Measurements from ENCODE around the gene CRIP2. TPM values are rescaled to one million over a fixed set of nuclear protein-coding genes. Genes with fewer than 3 reads are reported as not detected.

CRIP2 gene
- polyA plus RNA-seq, 1 experiment = 28.2 TPM

DNA sequence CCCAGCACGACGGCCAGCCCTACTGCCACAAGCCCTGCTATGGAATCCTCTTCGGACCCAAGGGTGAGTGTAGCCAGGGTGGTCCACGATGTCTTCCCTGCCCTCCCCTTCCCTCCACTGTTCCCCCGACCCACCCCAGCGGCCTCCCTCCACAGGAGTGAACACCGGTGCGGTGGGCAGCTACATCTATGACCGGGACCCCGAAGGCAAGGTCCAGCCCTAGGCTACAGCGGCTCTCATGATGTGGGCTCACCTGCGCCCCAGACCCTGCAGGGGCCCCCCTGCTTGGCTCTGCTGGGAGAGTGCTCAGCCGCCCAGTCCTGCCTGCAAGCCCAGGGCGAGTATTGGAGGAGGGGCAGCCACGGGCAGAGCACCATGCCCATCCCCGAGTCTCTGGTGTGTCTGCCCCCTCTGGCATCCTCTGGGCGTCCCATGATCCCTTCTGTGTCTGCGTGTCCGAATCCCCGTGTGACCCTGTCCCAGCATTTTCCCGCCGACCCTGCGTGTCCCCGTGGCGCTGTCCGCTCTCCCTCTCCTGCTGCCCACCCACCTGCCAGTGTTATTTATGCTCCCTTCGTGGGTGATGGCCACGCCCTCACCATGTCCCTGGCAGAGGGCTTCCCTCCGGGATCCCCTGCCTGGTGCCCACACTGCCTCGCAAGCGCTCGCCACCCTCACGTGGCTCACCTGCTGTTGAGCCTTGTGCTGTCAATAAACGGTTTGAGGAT is 5.0 kb downstream of the CRIP2 start:
- ChIA-PET CTCF (interaction anchor here (0.7 to 1.4 kb wide), 4 partner anchors 42 to 115 kb away, joined by 3 to 13 read pairs (median 4); no protein-coding TSS in a partner anchor), POLR2A (interaction anchor here (0.9 kb wide), 1 partner anchor 49 kb away, joined by 4 read pairs; no protein-coding TSS in a partner anchor)
- Histone ChIP-seq H3K4me3 (ENCODE audit: low read depth, low read length) (no peak overlapping the region), H3K27ac (ENCODE audit: low read depth, low read length) (no peak overlapping the region), H3K27me3 (ENCODE audit: control insufficient read depth, insufficient read depth, low read length) (no peaks in the 10 kb centered on the region), H3K9me3 (ENCODE audit: control insufficient read depth, insufficient read depth, low read length) (no peaks in the 10 kb centered on the region; the same call in 1 of the 2 replicates)
- TF ChIP-seq, protein P1, sequence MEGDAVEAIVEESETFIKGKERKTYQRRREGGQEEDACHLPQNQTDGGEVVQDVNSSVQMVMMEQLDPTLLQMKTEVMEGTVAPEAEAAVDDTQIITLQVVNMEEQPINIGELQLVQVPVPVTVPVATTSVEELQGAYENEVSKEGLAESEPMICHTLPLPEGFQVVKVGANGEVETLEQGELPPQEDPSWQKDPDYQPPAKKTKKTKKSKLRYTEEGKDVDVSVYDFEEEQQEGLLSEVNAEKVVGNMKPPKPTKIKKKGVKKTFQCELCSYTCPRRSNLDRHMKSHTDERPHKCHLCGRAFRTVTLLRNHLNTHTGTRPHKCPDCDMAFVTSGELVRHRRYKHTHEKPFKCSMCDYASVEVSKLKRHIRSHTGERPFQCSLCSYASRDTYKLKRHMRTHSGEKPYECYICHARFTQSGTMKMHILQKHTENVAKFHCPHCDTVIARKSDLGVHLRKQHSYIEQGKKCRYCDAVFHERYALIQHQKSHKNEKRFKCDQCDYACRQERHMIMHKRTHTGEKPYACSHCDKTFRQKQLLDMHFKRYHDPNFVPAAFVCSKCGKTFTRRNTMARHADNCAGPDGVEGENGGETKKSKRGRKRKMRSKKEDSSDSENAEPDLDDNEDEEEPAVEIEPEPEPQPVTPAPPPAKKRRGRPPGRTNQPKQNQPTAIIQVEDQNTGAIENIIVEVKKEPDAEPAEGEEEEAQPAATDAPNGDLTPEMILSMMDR (IDR thresholded peaks at IDR 0.05; ENCODE audit: low read depth, low read length) = no peak
- DNase-seq (ENCODE audit: low read depth, low spot score) = no peak

DNA sequence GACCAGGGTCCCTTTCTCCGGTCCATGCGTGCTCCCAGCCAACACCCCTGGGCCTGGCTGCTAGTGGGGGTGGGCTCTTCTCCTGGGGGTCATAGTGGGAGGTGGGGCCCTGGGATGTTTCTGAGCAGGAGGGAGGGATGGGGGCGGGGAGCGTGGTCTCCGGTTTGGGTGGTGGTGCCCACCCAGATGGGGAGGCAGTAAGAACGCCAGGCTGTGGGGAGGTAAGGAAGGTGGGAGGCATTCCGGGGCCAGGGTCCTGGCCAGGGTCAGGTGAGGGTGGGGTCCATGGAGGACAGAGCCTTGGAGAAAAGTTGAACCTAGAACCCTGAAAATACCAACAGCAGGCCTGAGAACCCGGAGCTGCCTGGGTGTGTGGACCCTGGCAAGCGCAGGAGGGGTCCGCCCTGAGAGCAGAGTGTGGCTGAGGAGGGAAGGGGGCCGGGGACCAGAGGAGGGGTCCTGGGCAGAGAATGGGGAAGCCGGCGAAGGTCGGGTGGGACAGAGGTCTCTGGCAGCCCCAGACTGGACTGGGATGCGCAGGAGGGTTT is 5.7 kb downstream of the CRIP2 start:
- peaks cover 2% of the 10 kb centered on the region for H3K27me3 ChIP-seq (ENCODE audit: control insufficient read depth, insufficient read depth, low read length)
- CTCF ChIA-PET = interaction anchor here (0.5 to 2.9 kb wide), 32 partner anchors 10 to 558 kb away, joined by 3 to 52 read pairs (median 4); partner anchors contain the start of genes BRF1, TEDC1 and TEX22
- POLR2A ChIA-PET = interaction anchor here (0.6 to 2.7 kb wide), 6 partner anchors 8 to 350 kb away, joined by 3 to 15 read pairs (median 4); partner anchors contain the start of gene BRF1
- H3K9me3 ChIP-seq (ENCODE audit: control insufficient read depth, insufficient read depth, low read length) = no peaks in the 10 kb centered on the region; the same call in 1 of the 2 replicates
- no peak for DNase-seq (ENCODE audit: low read depth, low spot score)
- no peak overlapping the region for H3K4me3 ChIP-seq (ENCODE audit: low read depth, low read length)
- H3K27ac ChIP-seq (ENCODE audit: low read depth, low read length) = no peak overlapping the region
- TF ChIP-seq, protein P1 (IDR thresholded peaks at IDR 0.05; ENCODE audit: low read depth, low read length) = no peak

DNA sequence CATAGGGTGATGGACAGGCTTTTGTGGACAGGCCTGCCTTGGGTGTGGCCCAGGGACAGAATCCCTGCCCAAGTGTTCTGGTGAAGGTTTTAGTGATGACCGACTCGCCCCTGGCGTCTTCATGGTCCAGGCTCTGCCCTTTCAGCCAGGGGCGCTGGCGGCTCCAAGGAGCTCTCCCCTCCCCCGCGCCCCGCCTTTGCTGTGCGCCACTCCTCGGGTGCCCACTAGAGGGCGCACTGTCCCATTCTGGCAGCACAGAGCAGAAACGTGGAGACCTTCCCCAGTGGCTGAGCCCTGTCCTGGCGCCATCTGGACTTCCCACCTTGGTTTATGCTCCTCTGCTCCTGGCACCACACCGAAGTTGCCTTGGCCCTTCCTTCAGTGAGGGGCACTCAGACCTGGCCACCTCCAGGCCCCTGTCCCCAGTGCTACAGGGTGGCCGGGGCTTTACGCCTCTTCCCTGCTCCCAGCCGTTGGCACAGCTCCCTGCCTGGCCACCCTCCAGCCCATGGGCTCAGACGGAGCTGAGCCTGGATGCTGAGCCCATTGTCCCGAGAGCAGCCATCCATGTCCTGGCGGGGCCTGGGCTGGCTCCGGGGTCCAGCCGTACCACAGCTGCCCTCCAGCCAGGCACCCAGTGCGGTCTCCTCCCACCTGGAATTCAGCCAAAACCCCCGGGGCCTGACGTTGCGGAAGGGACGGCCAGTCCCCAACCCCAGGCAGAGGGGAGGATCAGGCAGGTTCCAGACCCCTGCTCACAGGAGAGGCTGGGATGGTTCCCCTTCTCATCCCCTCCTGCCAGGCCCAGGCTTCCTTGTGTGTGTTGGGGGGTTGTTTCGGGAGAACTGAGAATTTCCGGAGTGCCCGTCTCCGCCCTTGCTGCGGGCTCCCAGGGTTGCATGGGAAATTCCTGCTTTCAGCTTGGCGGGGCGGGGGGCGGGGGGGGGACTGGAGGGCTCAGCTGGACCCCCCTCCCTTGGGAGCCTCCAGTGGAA is 6.5 kb downstream of the CRIP2 start:
- Histone ChIP-seq H3K27ac (ENCODE audit: low read depth, low read length) (peak overlapping the region; percentile 85), H3K4me3 (ENCODE audit: low read depth, low read length) (peak overlapping the region; percentile 55), H3K27me3 (ENCODE audit: control insufficient read depth, insufficient read depth, low read length) (peaks cover 9% of the 10 kb centered on the region), H3K9me3 (ENCODE audit: control insufficient read depth, insufficient read depth, low read length) (no peaks in the 10 kb centered on the region; the same call in 1 of the 2 replicates)
- POLR2A ChIA-PET = interaction anchor here (0.6 to 2.7 kb wide), 7 partner anchors 9 to 351 kb away, joined by 3 to 15 read pairs (median 4); partner anchors contain the start of gene BRF1
- TF ChIP-seq, protein P1 (IDR thresholded peaks at IDR 0.05; ENCODE audit: low read depth, low read length) = peak; percentile 97
- CTCF ChIA-PET = interaction anchor here (0.5 to 2.9 kb wide), 36 partner anchors 9 to 559 kb away, joined by 3 to 52 read pairs (median 4); partner anchors contain the start of genes BRF1, TEDC1 and TEX22
- peak; percentile 60 for DNase-seq (ENCODE audit: low read depth, low spot score)

DNA sequence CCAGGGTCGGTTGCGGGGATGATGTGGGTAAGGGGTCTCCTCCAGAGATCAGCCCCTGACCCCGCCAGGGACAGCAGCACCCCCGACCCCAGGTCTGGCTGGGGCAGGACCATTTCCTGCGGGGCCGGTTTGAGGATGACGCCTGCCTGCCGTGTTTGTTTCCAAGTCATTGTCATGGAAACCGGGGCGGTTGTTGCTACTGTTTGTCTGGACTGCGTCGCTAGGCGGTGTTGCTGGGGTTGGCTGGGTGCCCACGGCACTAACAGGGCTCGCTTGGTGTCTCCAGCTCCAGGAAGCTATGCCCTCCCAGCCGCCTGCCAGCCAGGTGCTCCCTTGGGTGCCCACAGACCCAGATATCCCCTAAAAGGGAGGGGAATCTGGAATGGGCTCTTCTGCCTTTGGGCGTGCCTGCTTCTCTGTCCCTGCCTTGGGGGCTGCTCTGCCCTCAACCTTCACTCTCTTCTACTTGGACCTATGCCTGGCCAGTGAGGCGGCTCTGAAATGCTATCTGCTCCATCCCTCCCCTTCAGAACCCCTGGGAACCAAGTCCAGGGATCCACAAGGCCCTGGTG is 7.4 kb downstream of the CRIP2 start:
- ChIA-PET POLR2A (interaction anchor here (1.7 to 2.7 kb wide), 2 partner anchors 8 to 181 kb away, joined by 4 to 15 read pairs; partner anchors contain the start of gene BRF1), CTCF (interaction anchor here (0.6 to 2.9 kb wide), 8 partner anchors 8 to 113 kb away, joined by 3 to 52 read pairs (median 6); partner anchors contain the start of gene TEDC1)
- peak overlapping the region; percentile 85 for H3K27ac ChIP-seq (ENCODE audit: low read depth, low read length)
- no peaks in the 10 kb centered on the region; the same call in 1 of the 2 replicates for H3K9me3 ChIP-seq (ENCODE audit: control insufficient read depth, insufficient read depth, low read length)
- DNase-seq (ENCODE audit: low read depth, low spot score) = peak; percentile 87
- TF ChIP-seq, protein P1 (IDR thresholded peaks at IDR 0.05; ENCODE audit: low read depth, low read length) = peak; percentile 27; the same call in 1 of the 2 replicates
- peak overlapping the region; percentile 55 for H3K4me3 ChIP-seq (ENCODE audit: low read depth, low read length)
- H3K27me3 ChIP-seq (ENCODE audit: control insufficient read depth, insufficient read depth, low read length) = peaks cover 17% of the 10 kb centered on the region
